Endothelial cell of umbilical vein (primary cell): ENCODE measurements around the gene CPED1. TPM values are rescaled to one million over a fixed set of nuclear protein-coding genes. Genes with fewer than 3 reads are reported as not detected.

Experiments
- BruUV-seq: library from RNA; stranded (reverse); fragments of 400-500 nt; replicated peaks from 2 replicates; lab custom pipeline; 2021; lab: Mats Ljungman, UMichigan
- CTCF ChIA-PET: fragments of 300-600, 350-600 bp; sonication (Branson Sonifier 250); formaldehyde crosslinking; loops from one replicate; lab custom pipeline; 2021; ENCODE audit warnings: antibody characterized with exemption, inconsistent platforms; lab: Charles Lee
- POLR2A ChIA-PET: fragments of 300-600, 350-600 bp; sonication (Branson Sonifier 250); formaldehyde crosslinking; loops from one replicate; lab custom pipeline; 2021; ENCODE audit warnings: antibody characterized with exemption, inconsistent platforms; lab: Charles Lee
- DNase-seq: peaks from one replicate; pipeline ENCODE4 v3.0.0-alpha.2; 2011; ENCODE audit warnings: low read depth, low spot score
- FAIRE-seq: peaks from 2 replicates; lab custom pipeline; 2011; peaks lifted over from hg19 to GRCh38; lab: Jason Lieb, UNC
- H2AFZ ChIP-seq: 2 replicates; pipeline ENCODE4 v1.6.0; 2012; ENCODE audit warnings: low read depth, low read length, control low read depth, inconsistent platforms
- H3K27ac ChIP-seq: 2 replicates; pipeline ENCODE4 v1.5.1; 2011; ENCODE audit warnings: low read depth, mild to moderate bottlenecking, control low read depth, low read length, moderate library complexity; ENCODE audit not compliant: insufficient read depth
- H3K27me3 ChIP-seq, 2 experiments: 2 replicates each; pipeline versions ENCODE4 v1.6.0 to v1.6.1; 2011; ENCODE audit warnings: low read length in 2 of 2, mixed read lengths in 1 of 2; ENCODE audit not compliant: control insufficient read depth in 2 of 2, insufficient read depth in 2 of 2
- H3K36me3 ChIP-seq, 2 experiments: 2 replicates in 1 of 2; 3 replicates in 1 of 2; pipeline ENCODE4 v1.5.1; 2011; ENCODE audit warnings: low read length in 2 of 2, mild to moderate bottlenecking in 1 of 2, moderate library complexity in 1 of 2; ENCODE audit not compliant: control insufficient read depth in 2 of 2, insufficient read depth in 2 of 2; ENCODE audit errors: extremely low read depth in 1 of 2
- H3K4me1 ChIP-seq: 3 replicates; pipeline ENCODE4 v1.5.1; 2011; ENCODE audit warnings: mild to moderate bottlenecking, low read length; ENCODE audit not compliant: control insufficient read depth, insufficient read depth; ENCODE audit errors: extremely low read depth
- H3K4me2 ChIP-seq: 2 replicates; pipeline ENCODE4 v1.6.1; 2011; ENCODE audit warnings: low read length, control low read depth, mixed read lengths; ENCODE audit not compliant: insufficient read depth
- H3K4me3 ChIP-seq, 3 experiments: fragments of 200-600 bp in 1 of 3; sonication (generic), shearing (Covaris generic) in 1 of 3; replicated peaks in 1 of 3; 2 replicates each; pipeline ENCODE4 v1.5.1; 2011 to 2016; ENCODE audit warnings: control low read depth in 3 of 3, low read length in 3 of 3, mild to moderate bottlenecking in 2 of 3, inconsistent platforms in 1 of 3, low read depth in 1 of 3, moderate library complexity in 1 of 3; ENCODE audit not compliant: insufficient read depth in 1 of 3
- H3K79me2 ChIP-seq: 2 replicates; pipeline ENCODE4 v1.6.0; 2012; ENCODE audit warnings: low read length, inconsistent platforms; ENCODE audit not compliant: control insufficient read depth, insufficient read depth
- H3K9ac ChIP-seq: replicated peaks from 2 replicates; pipeline ENCODE3; 2011; ENCODE audit warnings: low read length, control low read depth; ENCODE audit not compliant: insufficient read depth; ENCODE audit errors: extremely low read depth
- H3K9me1 ChIP-seq: replicated peaks from 3 replicates; pipeline ENCODE4 v1.6.0; 2011; ENCODE audit warnings: mild to moderate bottlenecking, low read length; ENCODE audit not compliant: control insufficient read depth, insufficient read depth; ENCODE audit errors: extremely low read depth
- H3K9me3 ChIP-seq: replicated peaks from 2 replicates; pipeline ENCODE4 v1.5.1; 2012; ENCODE audit warnings: low read length, inconsistent platforms; ENCODE audit not compliant: control insufficient read depth, insufficient read depth
- H4K20me1 ChIP-seq: replicated peaks from 2 replicates; pipeline ENCODE3; 2011; ENCODE audit warnings: mild to moderate bottlenecking, low read length; ENCODE audit not compliant: control insufficient read depth, insufficient read depth; ENCODE audit errors: extremely low read depth
- CTCF ChIP-seq, 2 donors: IDR thresholded peaks; 1 replicate in 1 of 2; 2 replicates in 1 of 2; pipeline ENCODE4 v1.5.1; 2011; ENCODE audit warnings: low read length in 2 of 2, mild to moderate bottlenecking in 2 of 2, moderate library complexity in 2 of 2, control low read depth in 1 of 2, inconsistent platforms in 1 of 2, low read depth in 1 of 2; ENCODE audit not compliant: insufficient read depth in 1 of 2; ENCODE audit errors: extremely low read depth in 1 of 2
- EZH2 ChIP-seq: IDR thresholded peaks from 2 replicates; pipeline ENCODE4 v1.6.1; 2012; ENCODE audit warnings: borderline replicate concordance, low read depth, mild to moderate bottlenecking, moderate library complexity, low read length, inconsistent platforms; ENCODE audit not compliant: severe bottlenecking
- FOS ChIP-seq: IDR thresholded peaks from 2 replicates; pipeline ENCODE4 v1.6.1; 2011; ENCODE audit warnings: mild to moderate bottlenecking, low read length, moderate library complexity, borderline replicate concordance; ENCODE audit not compliant: insufficient read depth
- GATA2 ChIP-seq: IDR thresholded peaks from 2 replicates; pipeline ENCODE4 v1.7.0; 2011; ENCODE audit warnings: low read depth, mild to moderate bottlenecking, moderate library complexity, mixed read lengths, low read length; ENCODE audit not compliant: insufficient read length, insufficient read depth
- JUN ChIP-seq: IDR thresholded peaks from 2 replicates; pipeline ENCODE4 v1.6.1; 2011; ENCODE audit warnings: borderline replicate concordance, low read depth; ENCODE audit not compliant: insufficient read length, insufficient read depth
- MYC ChIP-seq: IDR thresholded peaks from one replicate; pipeline ENCODE4 v1.6.1; 2011; ENCODE audit warnings: mild to moderate bottlenecking, low read depth, low read length
- POLR2A ChIP-seq: IDR thresholded peaks from 2 replicates; pipeline ENCODE4 v1.6.1; 2012; ENCODE audit warnings: low read depth, mild to moderate bottlenecking, control low read depth, low read length
- POLR2AphosphoS5 ChIP-seq: IDR thresholded peaks from 2 replicates; pipeline ENCODE4 v1.6.1; 2012; ENCODE audit warnings: low read depth, mild to moderate bottlenecking, control low read depth, low read length, moderate library complexity; ENCODE audit not compliant: insufficient read depth
- dilution Hi-C: fragments of 300-500 bp; cut with MboI; formaldehyde crosslinking; loops from one replicate; pipeline ENCODE4 v1.15.0; 2019; ENCODE audit warnings: low sequenced_read_pairs; ENCODE audit not compliant: extremely low pct_ligation_motif_present
- intact Hi-C: fragments of 100-400 bp; cut with micrococcal nuclease; formaldehyde crosslinking; loops from one replicate; pipeline ENCODE4 v1.10.0; 2022
- polyA plus RNA-seq, 4 experiments: library from polyadenylated mRNA; depleted of rRNA in 3 of 4; stranded (reverse) in 3 of 4; unstranded in 1 of 4; fragments of >200 nt; gene quantifications; 2 replicates each; pipeline versions ENCODE4 v1.2.1 to v1.2.3, GENCODE V29; 2011 to 2012; ENCODE audit warnings: missing spikeins in 1 of 4
- total RNA-seq: library from RNA; stranded (reverse); gene quantifications from 2 replicates; pipeline ENCODE4 v1.2.3, GENCODE V29; 2021
- TF ChIP-seq, protein P1 (sequence below): IDR thresholded peaks from 2 replicates; pipeline ENCODE4 v1.6.1; 2011; ENCODE audit not compliant: insufficient read depth, insufficient read length

CPED1 gene
- total and polyA plus RNA-seq, 2 donors (not counting 3 experiments of a cell fraction or from before 2014, with no cell fraction given), result 0.22 to 3.0 TPM

DNA sequence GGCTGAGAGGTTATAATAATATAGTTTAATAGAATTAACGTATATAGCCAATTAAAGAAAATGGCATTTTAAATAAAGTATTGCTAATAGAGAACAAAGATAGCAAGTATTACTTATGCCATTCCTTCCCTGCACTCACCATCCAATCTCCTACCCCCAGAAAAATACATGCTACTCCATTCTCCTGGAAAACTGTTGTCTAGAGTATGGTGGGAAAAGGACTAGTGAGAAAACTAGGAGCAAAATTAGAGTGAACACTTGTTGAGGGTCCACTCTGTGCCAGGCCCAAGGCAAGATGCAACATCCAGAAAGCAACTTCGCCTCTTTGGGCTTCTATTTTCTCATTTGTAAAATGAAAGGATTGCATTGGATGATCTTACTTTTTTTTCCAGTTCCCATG, 149.1 kb downstream of the CPED1 start:
- no peak overlapping the region for H3K9ac ChIP-seq
- H3K9me3 ChIP-seq, result no peaks in the 10 kb centered on the region
- BruUV-seq, result no TSS peak
- H3K9me1 ChIP-seq, result no peaks in the 10 kb centered on the region
- dilution Hi-C loops, result no loop called here
- no peaks in the 10 kb centered on the region for H4K20me1 ChIP-seq
- ChIA-PET CTCF (no interaction called here), POLR2A (no interaction called here)
- no peak overlapping the region for H3K4me2 ChIP-seq
- peaks cover 0 to 9% of the 10 kb centered on the region in 2 experiments for H3K27me3 ChIP-seq
- no peak for DNase-seq
- H2AFZ ChIP-seq, result no peak overlapping the region
- TF ChIP-seq MYC (no peak), POLR2A (no peak), POLR2AphosphoS5 (no peak), GATA2 (no peak), EZH2 (no peak), JUN (no peak), FOS (no peak), CTCF (IDR thresholded peaks at IDR 0.05; ENCODE audit: extremely low read depth in 1 of 2, insufficient read depth in 1 of 2, low read depth in 1 of 2, low read length in 2 of 2) (no peak)
- TF ChIP-seq, protein P1, sequence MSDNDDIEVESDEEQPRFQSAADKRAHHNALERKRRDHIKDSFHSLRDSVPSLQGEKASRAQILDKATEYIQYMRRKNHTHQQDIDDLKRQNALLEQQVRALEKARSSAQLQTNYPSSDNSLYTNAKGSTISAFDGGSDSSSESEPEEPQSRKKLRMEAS, result no peak
- FAIRE-seq, result no peak
- H3K4me3 ChIP-seq, result no peak overlapping the region
- no peaks in the 10 kb centered on the region for H3K4me1 ChIP-seq
- no peaks in the 10 kb centered on the region for H3K36me3 ChIP-seq
- intact Hi-C loops, result no loop called here
- H3K79me2 ChIP-seq, result no peaks in the 10 kb centered on the region
- no peak overlapping the region for H3K27ac ChIP-seq
